ENCODE data around the gene HCRTR1.

GRCh38 chr1:31602081-31602480 is 15.4 kb upstream of the HCRTR1 start:
- no peak for TF ChIP-seq CTCF (IDR thresholded peaks at IDR 0.05)
- no peak for TF ChIP-seq POLR2A (IDR thresholded peaks at IDR 0.05)

Data from body of pancreas (tissue), 4 donors.